K562 (cell line): ENCODE results near the gene SYNE1. TPM values are rescaled to one million over a fixed set of nuclear protein-coding genes. Genes with fewer than 3 reads are reported as not detected.

Source experiments
- ATAC-seq: fragments of 200-7000 bp; cut with Tn5 transposase; 3 replicates; pipeline ENCODE4 v1.9.1; 2020; ENCODE audit warnings: moderate library complexity
- BruUV-seq: library from RNA; stranded (reverse); fragments of 400-500 nt; replicated peaks from 2 replicates; lab custom pipeline; 2021; lab: Mats Ljungman, UMichigan
- CTCF ChIA-PET: fragments of 300-600 bp; formaldehyde crosslinking; extraction: SDS; loops from one replicate; lab custom pipeline; 2021; ENCODE audit warnings: low intra/inter-chr PET ratio; lab: Yijun Ruan, JAX
- POLR2A ChIA-PET: fragments of 300-600, 350-650 bp; sonication (Branson Sonifier 250); formaldehyde crosslinking; extraction: SDS; loops from one replicate; lab custom pipeline; 2021; ENCODE audit warnings: antibody characterized with exemption, inconsistent platforms; lab: Yijun Ruan, JAX
- DNase-seq, 4 experiments: peaks; one replicate each; pipeline versions ENCODE4 v3.0.0 to v3.0.0-alpha.2; 2011 to 2018; ENCODE audit warnings: low spot score in 3 of 4, mixed read lengths in 3 of 4; ENCODE audit errors: extremely low read depth in 1 of 4
- FAIRE-seq: peaks from 2 replicates; lab custom pipeline; 2011; peaks lifted over from hg19 to GRCh38; lab: Jason Lieb, UNC
- H2AFZ ChIP-seq: 2 replicates; pipeline ENCODE4 v1.6.0; 2011; ENCODE audit warnings: low read depth, low read length, control low read depth, inconsistent platforms
- H3K27ac ChIP-seq: fragments of 200-600 bp; 3 replicates; pipeline ENCODE4 v1.8.0; 2011; ENCODE audit warnings: low read depth, mild to moderate bottlenecking, control low read depth, inconsistent platforms, low read length, moderate library complexity, mixed read lengths; ENCODE audit errors: extremely low read depth
- H3K27me3 ChIP-seq, 2 experiments: fragments of 300-600 bp in 1 of 2; 2 replicates in 1 of 2; 3 replicates in 1 of 2; pipeline versions ENCODE4 v1.6.0 to v1.8.0; 2011; ENCODE audit warnings: inconsistent platforms in 2 of 2, low read length in 2 of 2, mild to moderate bottlenecking in 1 of 2, mixed read lengths in 1 of 2, moderate library complexity in 1 of 2; ENCODE audit not compliant: control insufficient read depth in 2 of 2, insufficient read depth in 2 of 2
- H3K36me3 ChIP-seq: fragments of 300-600 bp; 3 replicates; pipeline ENCODE4 v1.8.0; 2011; ENCODE audit warnings: mild to moderate bottlenecking, low read length, inconsistent platforms; ENCODE audit not compliant: control insufficient read depth, insufficient read depth
- H3K4me1 ChIP-seq, 2 experiments: fragments of 200-600 bp in 1 of 2; replicated peaks in 1 of 2; 2 replicates in 1 of 2; 3 replicates in 1 of 2; pipeline versions ENCODE4 v1.5.1 to v1.8.0; 2011; ENCODE audit warnings: inconsistent platforms in 2 of 2, low read length in 2 of 2, mild to moderate bottlenecking in 1 of 2, mixed read lengths in 1 of 2, moderate library complexity in 1 of 2; ENCODE audit not compliant: control insufficient read depth in 2 of 2, insufficient read depth in 2 of 2
- H3K4me2 ChIP-seq: 2 replicates; pipeline ENCODE4 v1.6.1; 2011; ENCODE audit warnings: low read length, control low read depth, inconsistent platforms, mixed read lengths; ENCODE audit not compliant: insufficient read depth
- H3K4me3 ChIP-seq: fragments of 200-600 bp; sonication (generic), shearing (Covaris generic); 2 replicates; pipeline ENCODE4 v1.5.1; 2016; ENCODE audit warnings: control low read depth, inconsistent platforms
- H3K79me2 ChIP-seq: fragments of 200-600 bp; 3 replicates; pipeline ENCODE4 v1.8.0; 2011; ENCODE audit warnings: low read length, inconsistent platforms; ENCODE audit not compliant: control insufficient read depth, insufficient read depth
- H3K9ac ChIP-seq, 2 experiments: 2 replicates each; pipeline versions ENCODE4 v1.6.0 to v1.6.1; 2011; ENCODE audit warnings: low read depth in 2 of 2, low read length in 2 of 2, control low read depth in 1 of 2, inconsistent platforms in 1 of 2, mild to moderate bottlenecking in 1 of 2, mixed read lengths in 1 of 2; ENCODE audit not compliant: insufficient read depth in 1 of 2
- H3K9me1 ChIP-seq: one replicate; pipeline ENCODE4 v1.6.0; 2011; ENCODE audit warnings: inconsistent platforms, mild to moderate bottlenecking, low read length, moderate library complexity; ENCODE audit not compliant: control insufficient read depth, insufficient read depth
- H3K9me3 ChIP-seq: replicated peaks from 2 replicates; pipeline ENCODE4 v1.5.1; 2011; ENCODE audit warnings: low read depth, low read length, inconsistent platforms; ENCODE audit not compliant: control insufficient read depth, insufficient read depth
- H4K20me1 ChIP-seq: replicated peaks from 2 replicates; pipeline ENCODE4 v1.6.1; 2011; ENCODE audit warnings: low read length, inconsistent platforms, mixed read lengths; ENCODE audit not compliant: control insufficient read depth, insufficient read depth
- CBX5 ChIP-seq: IDR thresholded peaks from 2 replicates; pipeline ENCODE4 v1.6.1; 2014; ENCODE audit warnings: low read depth, borderline replicate concordance
- KAT2B ChIP-seq: IDR thresholded peaks from one replicate; pipeline ENCODE4 v1.6.1; 2012; ENCODE audit warnings: low read depth, mild to moderate bottlenecking, control low read depth, inconsistent platforms, low read length, moderate library complexity
- THRAP3 ChIP-seq: fragments of 450-650 bp; IDR thresholded peaks from 2 replicates; pipeline ENCODE4 v1.6.1; 2016; ENCODE audit warnings: mild to moderate bottlenecking, inconsistent platforms, borderline replicate concordance
- UBTF ChIP-seq, 2 experiments: IDR thresholded peaks; 2 replicates each; pipeline ENCODE4 v1.6.1; 2012; ENCODE audit warnings: improper control_type of control experiment in 2 of 2, low read depth in 2 of 2, low read length in 2 of 2, borderline replicate concordance in 1 of 2
- WGBS: fragments of 100-300 bp; shearing (Covaris generic); methylation state at CpG from one replicate; pipeline ENCODE4 v1.1.6; 2016; ENCODE audit warnings: low coverage, mixed read lengths; ENCODE audit not compliant: insufficient coverage; ENCODE audit errors: missing lambda C conversion rate; 5-methylcytosine and 5-hydroxymethylcytosine counted together
- in situ Hi-C: fragments of 300-500 bp; cut with MboI; formaldehyde crosslinking; loops from 4 replicates; pipeline ENCODE4 v1.15.0; 2018; ENCODE audit warnings: inconsistent platforms, mixed read lengths
- intact Hi-C: fragments of 100-400 bp; cut with micrococcal nuclease; formaldehyde crosslinking; loops from 2 replicates; pipeline ENCODE4 v1.14.2; 2022
- polyA plus RNA-seq, 8 experiments: library from polyadenylated mRNA; depleted of rRNA in 4 of 8; stranded (reverse) in 5 of 8; unstranded in 3 of 8; fragments of >200 nt; fragmentation: Nextera tagmentation in 2 of 8; fragmentation: Illumina TruSeq in 1 of 8; extraction: Ambion mirVana in 2 of 8; extraction: Trizol in 1 of 8; gene quantifications; 2 replicates each; pipeline versions ENCODE4 v1.2.1 to v1.2.3, GENCODE V29; 2011 to 2014; ENCODE audit warnings: inconsistent platforms in 1 of 8, missing spikeins in 1 of 8
- total RNA-seq, 7 experiments: library from RNA; depleted of rRNA in 6 of 7; stranded (reverse); fragments of >200 nt in 6 of 7; fragmentation: Illumina TruSeq in 2 of 7; extraction: Trizol in 2 of 7; gene quantifications; 2 replicates each; pipeline versions ENCODE4 v1.2.1 to v1.2.3, GENCODE V29; 2011 to 2021; ENCODE audit warnings: low replicate concordance in 1 of 7
- TF ChIP-seq, protein P1 (sequence below): fragments of 250-450 bp; sonication (Bioruptor Pico); IDR thresholded peaks from 2 replicates; pipeline ENCODE4 v1.5.0; 2021; ENCODE audit warnings: mild to moderate bottlenecking, moderate library complexity

SYNE1 gene
- total and polyA plus RNA-seq, 9 of the 15 experiments (the other 6 are each of a cell fraction or from before 2014, with no cell fraction given), result under 0.01 to 0.42 (median 0.08) TPM; not detected in 1

GRCh38 chr6:152305672-152306071 lies 331.5 kb downstream of the SYNE1 start:
- ChIA-PET CTCF (no interaction called here), POLR2A (interaction anchor here (0.5 to 0.9 kb wide), 2 partner anchors 12 to 1256 kb away, joined by 3 read pairs; no protein-coding TSS in a partner anchor)
- in situ Hi-C loops (no loop called here), intact Hi-C loops (no loop called here)
- Histone ChIP-seq H3K36me3 (no peaks in the 10 kb centered on the region), H3K27me3 (no peaks in the 10 kb centered on the region), H3K9me3 (no peaks in the 10 kb centered on the region), H3K27ac (no peak overlapping the region), H3K4me3 (no peak overlapping the region), H3K4me2 (no peak overlapping the region), H3K4me1 (peaks cover 0 to 8% of the 10 kb centered on the region in 2 experiments; a peak in 2 of 5 replicates), H3K9ac (no peak overlapping the region), H2AFZ (no peak overlapping the region), H4K20me1 (no peaks in the 10 kb centered on the region), H3K9me1 (no peaks in the 10 kb centered on the region), H3K79me2 (no peaks in the 10 kb centered on the region)
- BruUV-seq, result no TSS peak
- ATAC-seq (no peak), DNase-seq (no peak), FAIRE-seq (no peak)
- 0% methylated on average over 1 of the region's 1 CpG for WGBS
- TF ChIP-seq CBX5, result no peak
- TF ChIP-seq THRAP3, result no peak

DNA sequence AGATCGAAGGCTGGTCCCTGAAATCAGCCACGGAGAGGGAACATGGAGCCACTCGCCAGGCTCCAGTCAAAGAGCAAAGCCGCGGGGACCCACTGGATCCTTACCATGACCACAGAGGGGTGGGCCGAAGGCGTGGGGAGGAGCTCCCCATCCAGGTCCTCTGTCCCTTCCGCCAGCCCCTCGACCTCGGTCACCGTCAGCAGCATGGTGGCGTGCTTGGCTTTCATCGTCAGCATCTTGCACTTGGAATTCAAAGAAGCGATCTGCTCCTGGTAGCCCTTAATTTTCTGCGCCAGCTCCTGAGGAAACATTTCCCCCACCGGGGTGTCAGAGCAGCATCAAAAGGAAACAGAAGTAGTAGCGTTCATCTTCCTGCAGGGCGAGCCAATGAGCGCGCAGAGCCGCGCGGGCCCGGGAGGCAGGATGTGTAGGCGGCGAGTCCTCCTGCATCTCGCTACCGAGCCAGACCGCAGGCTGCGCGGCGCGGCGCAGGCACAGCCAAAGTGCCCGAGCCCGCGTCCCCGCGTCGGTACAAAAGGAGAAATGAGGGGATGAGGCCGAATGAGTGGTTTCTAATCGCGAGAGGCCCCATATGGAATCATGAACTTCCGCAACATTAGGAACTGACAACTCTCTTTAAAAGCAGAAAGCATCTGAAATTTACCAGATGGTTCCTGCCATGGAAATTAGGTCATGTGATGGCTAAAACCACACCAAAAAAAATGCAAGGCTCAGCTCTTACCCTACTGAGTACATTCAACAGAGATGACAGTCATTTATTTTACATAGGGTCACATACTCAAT lies 335.2 kb downstream of the SYNE1 start:
- peak overlapping the region; percentile 80 for H2AFZ ChIP-seq
- WGBS, result 3% methylated on average over 44 of the region's 44 CpGs
- DNase-seq, result peak; percentile 51 to 79 (median 66)
- H3K27me3 ChIP-seq, result no peaks in the 10 kb centered on the region
- 0 out of 4 replicates have a peak overlapping the region, but pooled peaks of 1 of the 2 experiments have one; percentile 21 for H3K9ac ChIP-seq
- peak overlapping the region; percentile 26 for H3K4me3 ChIP-seq
- peak; percentile 100 for ATAC-seq
- intact Hi-C loops, result no loop called here
- no peak overlapping the region for H3K27ac ChIP-seq
- ChIA-PET POLR2A (interaction anchor here (0.9 to 1.0 kb wide), 2 partner anchors 9 to 24 kb away, joined by 3 read pairs; no protein-coding TSS in a partner anchor), CTCF (no interaction called here)
- H3K4me2 ChIP-seq, result peak overlapping the region; percentile 75
- H3K79me2 ChIP-seq, result no peaks in the 10 kb centered on the region
- FAIRE-seq, result peak; percentile 73
- H4K20me1 ChIP-seq, result no peaks in the 10 kb centered on the region
- H3K9me3 ChIP-seq, result no peaks in the 10 kb centered on the region
- in situ Hi-C loops, result no loop called here
- peaks cover 0 to 8% of the 10 kb centered on the region in 2 experiments; a peak in 2 of 5 replicates for H3K4me1 ChIP-seq
- H3K36me3 ChIP-seq, result no peaks in the 10 kb centered on the region
- BruUV-seq, result no TSS peak
- H3K9me1 ChIP-seq, result no peaks in the 10 kb centered on the region
- TF ChIP-seq UBTF (IDR thresholded peaks at IDR 0.05; ENCODE audit: borderline replicate concordance in 1 of 2, low read depth in 2 of 2, low read length in 2 of 2), result peak in 1 of 2 experiments; percentile 77; a peak in 2 of 4 replicates
- no peak for TF ChIP-seq KAT2B
- TF ChIP-seq, protein P1, sequence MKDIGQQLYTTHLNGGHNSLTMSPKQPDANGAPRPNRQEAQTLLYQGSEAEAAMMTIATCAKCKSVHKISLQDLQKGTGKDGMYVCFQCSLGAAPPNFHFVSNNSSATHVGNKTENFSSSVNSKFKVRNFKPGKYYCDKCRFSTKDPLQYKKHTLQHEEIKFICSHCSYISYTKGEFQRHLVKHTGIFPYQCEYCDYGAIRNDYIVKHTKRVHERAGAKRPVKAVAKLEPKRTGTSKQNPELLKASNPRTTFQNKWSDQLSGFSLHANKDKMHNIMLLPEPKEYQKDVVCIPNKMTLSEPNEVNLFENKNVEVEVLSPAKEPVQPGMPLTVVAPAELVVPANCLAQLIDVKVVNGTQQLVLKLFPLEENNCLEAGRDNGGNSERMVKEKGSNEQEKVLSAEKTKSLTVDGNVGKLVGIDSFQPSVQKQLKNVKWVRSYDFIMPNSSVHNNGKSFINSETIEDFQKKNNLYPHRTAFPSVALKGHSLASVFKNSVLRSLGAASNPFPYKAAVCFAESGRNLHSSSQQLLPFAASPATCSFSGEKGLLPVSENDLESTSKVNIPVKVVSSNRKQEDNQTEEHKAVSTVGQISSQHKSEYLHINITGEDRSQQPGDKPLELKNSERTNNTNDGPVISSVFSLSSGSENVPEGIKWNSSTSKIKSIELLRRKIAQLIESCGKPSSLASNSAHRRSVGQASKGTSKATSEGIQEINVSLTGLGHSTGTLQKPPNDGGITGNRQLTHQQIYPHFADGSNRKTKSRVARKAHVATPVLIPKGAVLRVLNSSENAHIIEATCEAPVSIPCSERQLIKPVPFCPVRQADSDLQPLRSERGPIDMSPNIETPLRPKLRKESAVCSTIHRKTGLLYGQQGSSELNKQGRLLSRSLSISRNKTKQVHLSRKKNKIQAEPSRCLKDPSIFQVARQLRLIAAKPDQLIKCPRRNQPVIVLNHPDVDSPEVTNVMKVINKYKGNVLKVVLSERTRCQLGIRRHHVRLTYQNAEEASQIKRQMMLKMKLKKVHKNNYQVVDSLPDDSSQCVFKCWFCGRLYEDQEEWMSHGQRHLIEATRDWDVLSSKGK (CRISPR knock-in tag), result no peak
